IMR-90 (cell line): ENCODE data around the gene UGT1A4. TPM values are rescaled to one million over a fixed set of nuclear protein-coding genes. Genes with fewer than 3 reads are reported as not detected.

Source experiments
- ATAC-seq: fragments of 200-7000 bp; cut with Tn5 transposase; 2 replicates; pipeline ENCODE4 v1.9.1; 2020; ENCODE audit warnings: low read depth, mild to moderate bottlenecking, moderate library complexity
- BruUV-seq: library from RNA; stranded (reverse); fragments of 400-500 nt; replicated peaks from 2 replicates; lab custom pipeline; 2021; lab: Mats Ljungman, UMichigan
- CTCF ChIA-PET: fragments of 300-600 bp; formaldehyde crosslinking; extraction: SDS; loops from one replicate; lab custom pipeline; 2021; ENCODE audit warnings: antibody characterized with exemption; lab: Yijun Ruan, JAX
- POLR2A ChIA-PET: fragments of 300-600 bp; sonication (Branson Sonifier 250); formaldehyde crosslinking; loops from one replicate; lab custom pipeline; 2022; ENCODE audit warnings: antibody characterized with exemption; ENCODE audit not compliant: unreplicated experiment; lab: Charles Lee
- DNase-seq: peaks from one replicate; pipeline ENCODE4 v3.0.0; 2013
- H2AFZ ChIP-seq: replicated peaks from 2 replicates; pipeline ENCODE3; 2013; ENCODE audit warnings: low read length, mild to moderate bottlenecking; ENCODE audit not compliant: poor library complexity
- H2AK5ac ChIP-seq: 2 replicates; pipeline ENCODE4 v1.6.1; 2013; ENCODE audit warnings: low read depth, low read length, inconsistent platforms
- H2AK9ac ChIP-seq: replicated peaks from 2 replicates; pipeline ENCODE3; 2013; ENCODE audit warnings: mild to moderate bottlenecking, low read depth, low read length, moderate library complexity; ENCODE audit not compliant: poor library complexity
- H2BK120ac ChIP-seq: 2 replicates; pipeline ENCODE4 v1.6.1; 2013; ENCODE audit warnings: low read depth, low read length, inconsistent platforms
- H2BK15ac ChIP-seq: 3 replicates; pipeline ENCODE4 v1.6.1; 2013; ENCODE audit warnings: low read depth, low read length, inconsistent platforms
- H2BK20ac ChIP-seq: 2 replicates; pipeline ENCODE4 v1.6.1; 2013; ENCODE audit warnings: low read depth, mild to moderate bottlenecking, inconsistent platforms, low read length, moderate library complexity
- H2BK5ac ChIP-seq: 2 replicates; pipeline ENCODE4 v1.6.1; 2013; ENCODE audit warnings: mild to moderate bottlenecking, low read depth, low read length, inconsistent platforms; ENCODE audit not compliant: poor library complexity, severe bottlenecking
- H3K14ac ChIP-seq: replicated peaks from 2 replicates; pipeline ENCODE4 v1.6.1; 2013; ENCODE audit warnings: low read depth, low read length, inconsistent platforms
- H3K18ac ChIP-seq: 2 replicates; pipeline ENCODE4 v1.6.1; 2013; ENCODE audit warnings: low read depth, low read length, control low read depth
- H3K23ac ChIP-seq: 2 replicates; pipeline ENCODE4 v1.6.1; 2013; ENCODE audit warnings: low read depth, low read length, inconsistent platforms
- H3K27ac ChIP-seq: 2 replicates; pipeline ENCODE4 v1.5.1; 2013; ENCODE audit warnings: mild to moderate bottlenecking, control low read depth, low read length; ENCODE audit not compliant: insufficient read depth
- H3K27me3 ChIP-seq: 2 replicates; pipeline ENCODE4 v1.6.1; 2013; ENCODE audit warnings: low read length; ENCODE audit not compliant: control insufficient read depth, insufficient read depth
- H3K36me3 ChIP-seq: 2 replicates; pipeline ENCODE4 v1.6.1; 2013; ENCODE audit warnings: low read length, mixed read lengths; ENCODE audit not compliant: control insufficient read depth, insufficient read depth
- H3K4ac ChIP-seq: 2 replicates; pipeline ENCODE4 v1.6.1; 2013; ENCODE audit warnings: low read depth, low read length, inconsistent platforms
- H3K4me1 ChIP-seq: 2 replicates; pipeline ENCODE4 v1.6.1; 2013; ENCODE audit warnings: low read length, mixed read lengths; ENCODE audit not compliant: control insufficient read depth, insufficient read depth
- H3K4me2 ChIP-seq: 2 replicates; pipeline ENCODE4 v1.6.1; 2013; ENCODE audit warnings: low read depth, mild to moderate bottlenecking, control low read depth, low read length, moderate library complexity
- H3K4me3 ChIP-seq: 2 replicates; pipeline ENCODE4 v1.5.1; 2013; ENCODE audit warnings: low read depth, mild to moderate bottlenecking, control low read depth, low read length, moderate library complexity; ENCODE audit not compliant: insufficient read depth
- H3K56ac ChIP-seq: 2 replicates; pipeline ENCODE4 v1.6.1; 2013; ENCODE audit warnings: low read length, inconsistent platforms; ENCODE audit not compliant: insufficient read depth; ENCODE audit errors: extremely low read depth
- H3K79me1 ChIP-seq, 2 experiments: 2 replicates each; pipeline ENCODE4 v1.6.1; 2013; ENCODE audit warnings: low read length in 2 of 2, inconsistent platforms in 1 of 2, low read depth in 1 of 2
- H3K9ac ChIP-seq: 2 replicates; pipeline ENCODE4 v1.6.1; 2013; ENCODE audit warnings: low read depth, low read length, control low read depth
- H3K9me1 ChIP-seq: 2 replicates; pipeline ENCODE4 v1.6.1; 2013; ENCODE audit warnings: low read length, inconsistent platforms; ENCODE audit not compliant: insufficient read depth
- H3K9me3 ChIP-seq: 2 replicates; pipeline ENCODE4 v1.6.1; 2013; ENCODE audit warnings: low read length; ENCODE audit not compliant: control insufficient read depth, insufficient read depth
- H4K20me1 ChIP-seq: 2 replicates; pipeline ENCODE4 v1.6.1; 2013; ENCODE audit warnings: low read length, inconsistent platforms; ENCODE audit not compliant: insufficient read depth
- H4K5ac ChIP-seq: 2 replicates; pipeline ENCODE4 v1.6.1; 2013; ENCODE audit warnings: mild to moderate bottlenecking, low read depth, low read length, control low read depth
- H4K8ac ChIP-seq, 2 experiments: 2 replicates each; pipeline ENCODE4 v1.6.1; 2013; ENCODE audit warnings: low read depth in 2 of 2, low read length in 2 of 2, control low read depth in 1 of 2, inconsistent platforms in 1 of 2
- H4K91ac ChIP-seq: 2 replicates; pipeline ENCODE4 v1.6.1; 2013; ENCODE audit warnings: low read depth, low read length, inconsistent platforms; ENCODE audit not compliant: insufficient read depth
- CEBPB ChIP-seq: IDR thresholded peaks from 2 replicates; pipeline ENCODE4 v1.6.1; 2012; ENCODE audit warnings: low read depth, low read length, improper control_type of control experiment
- POLR2A ChIP-seq: IDR thresholded peaks from 2 replicates; pipeline ENCODE4 v1.6.1; 2012; ENCODE audit warnings: mild to moderate bottlenecking, low read depth, low read length
- WGBS, 2 experiments: methylation state at CpG; one replicate each; pipeline versions ENCODE4 v1.1.5 to v1.1.7; 2013; ENCODE audit warnings: missing lambda C conversion rate in 2 of 2; ENCODE audit not compliant: insufficient read length in 1 of 2; ENCODE audit errors: extremely low coverage in 2 of 2; 5-methylcytosine and 5-hydroxymethylcytosine counted together
- dilution Hi-C: fragments of 300-500 bp; cut with HindIII; formaldehyde crosslinking; loops from one replicate; pipeline ENCODE4 v1.14.3; 2018; ENCODE audit warnings: low sequenced_read_pairs; ENCODE audit not compliant: unreplicated experiment
- in situ Hi-C: fragments of 300-500 bp; cut with MboI; formaldehyde crosslinking; loops from 3 replicates; pipeline ENCODE4 v1.14.3; 2019; ENCODE audit warnings: low sequenced_read_pairs, inconsistent platforms, mixed read lengths
- intact Hi-C: fragments of 100-400 bp; cut with micrococcal nuclease; formaldehyde crosslinking; loops from 2 replicates; pipeline ENCODE4 v1.10.0; 2022
- polyA plus RNA-seq, 3 experiments: library from polyadenylated mRNA; depleted of rRNA; stranded (reverse); fragments of >200 nt; gene quantifications; 2 replicates each; pipeline ENCODE4 v1.2.3, GENCODE V29; 2012; ENCODE audit warnings: low replicate concordance in 1 of 3
- total RNA-seq: library from RNA; depleted of rRNA; stranded (reverse); fragments of >200 nt; gene quantifications from 2 replicates; pipeline ENCODE4 v1.2.3, GENCODE V29; 2012

The UGT1A4 gene
- total and polyA plus RNA-seq, 2 of the 4 experiments (the other 2 are of a cell fraction), result not detected

- peak overlapping the region; percentile 66; the same call in 1 of the 2 replicates for H3K18ac ChIP-seq
- in situ Hi-C loops (no loop called here), intact Hi-C loops (no loop called here), dilution Hi-C loops (no loop called here)
- H3K4me3 ChIP-seq, result no peak overlapping the region
- H3K56ac ChIP-seq, result no peak overlapping the region
- peak; percentile 54 for ATAC-seq
- H2AK5ac ChIP-seq, result no peak overlapping the region
- H3K23ac ChIP-seq, result no peak overlapping the region
- no peak overlapping the region for H3K9ac ChIP-seq
- no peaks in the 10 kb centered on the region for H3K36me3 ChIP-seq
- no peaks in the 10 kb centered on the region for H3K9me3 ChIP-seq
- peaks cover 9% of the 10 kb centered on the region for H3K4me1 ChIP-seq
- H2BK120ac ChIP-seq, result peak overlapping the region; percentile 64
- peak overlapping the region; percentile 24; the same call in 1 of the 2 replicates for H4K5ac ChIP-seq
- ChIA-PET POLR2A (no interaction called here), CTCF (interaction anchor here (0.6 kb wide), 1 partner anchor 105 kb away, joined by 7 read pairs; no protein-coding TSS in a partner anchor)
- H3K27ac ChIP-seq, result no peak overlapping the region
- peak overlapping the region; percentile 57; the same call in 1 of the 2 replicates for H4K91ac ChIP-seq
- H4K20me1 ChIP-seq, result no peaks in the 10 kb centered on the region
- no peaks in the 10 kb centered on the region for H3K9me1 ChIP-seq
- no peak overlapping the region for H3K14ac ChIP-seq
- H3K27me3 ChIP-seq, result no peaks in the 10 kb centered on the region
- H2AK9ac ChIP-seq, result no peak overlapping the region
- peak overlapping the region; percentile 38; the same call in 1 of the 2 replicates for H2BK20ac ChIP-seq
- no TSS peak for BruUV-seq
- peak overlapping the region in 1 of 2 experiments; percentile 16; a peak in 1 of 4 replicates for H4K8ac ChIP-seq
- WGBS, 2 experiments, result no CpG with 5 or more reads among the region's 1 CpG
- peak overlapping the region; percentile 43 for H2AFZ ChIP-seq
- H2BK5ac ChIP-seq, result peak overlapping the region; percentile 25
- H3K79me1 ChIP-seq, result no peaks in the 10 kb centered on the region
- no peak overlapping the region; the same call in 1 of the 2 replicates for H3K4ac ChIP-seq
- no peak overlapping the region for H3K4me2 ChIP-seq
- peak; percentile 55 for DNase-seq
- H2BK15ac ChIP-seq, result no peak overlapping the region; the same call in 2 of the 3 replicates
- no peak for TF ChIP-seq POLR2A
- 0 out of 2 replicates have a peak, but pooled peaks have one; percentile 20 for TF ChIP-seq CEBPB
Observed at GRCh38 chr2:233706720-233707119, 11.8 kb upstream of the UGT1A4 start.
